GM18951 (cell line): ENCODE measurements around the gene ZFP62.
"Not testable (repeated sequence)": the region's sequence is repeated elsewhere in the genome, so short reads cannot be mapped to it uniquely, and the experiment has no call there.

Experiments
- POLR2A ChIP-seq: IDR thresholded peaks from 4 replicates; pipeline ENCODE4 v1.6.1; 2011; ENCODE audit warnings: mild to moderate bottlenecking; ENCODE audit not compliant: insufficient read length, insufficient read depth; ENCODE audit errors: extremely low read depth
- in situ Hi-C: fragments of 300-500 bp; cut with MboI; formaldehyde crosslinking; loops from one replicate; pipeline ENCODE4 v1.12.0; 2022; ENCODE audit warnings: low sequenced_read_pairs, mixed read lengths, inconsistent platforms; ENCODE audit not compliant: unreplicated experiment

The ZFP62 gene

GRCh38 chr5:180831139-180832093 is 29.7 kb downstream of the ZFP62 start:
- in situ Hi-C loops, result no loop called here
- peak; percentile 75 for TF ChIP-seq POLR2A

GRCh38 chr5:180830253-180831138 is 30.6 kb downstream of the ZFP62 start:
- no peak for TF ChIP-seq POLR2A
- in situ Hi-C loops, result no loop called here

GRCh38 chr5:180829726-180830125 is 31.4 kb downstream of the ZFP62 start:
- no peak for TF ChIP-seq POLR2A
- in situ Hi-C loops, result no loop called here

- in situ Hi-C loops, result not testable (repeated sequence)
These were observed 32.1 kb downstream of the ZFP62 start for GRCh38 chr5:180828756-180829531.

GRCh38 chr5:180827374-180827773 is 33.7 kb downstream of the ZFP62 start:
- in situ Hi-C loops, result not testable (repeated sequence)

GRCh38 chr5:180825768-180826525 is 35.1 kb downstream of the ZFP62 start:
- no peak for TF ChIP-seq POLR2A
- in situ Hi-C loops, result no loop called here

- in situ Hi-C loops, result no loop called here
- no peak for TF ChIP-seq POLR2A
These were observed 36.2 kb downstream of the ZFP62 start for GRCh38 chr5:180824630-180825476.

- TF ChIP-seq POLR2A, result no peak
- in situ Hi-C loops, result no loop called here
These were observed 37.0 kb downstream of the ZFP62 start for GRCh38 chr5:180823940-180824629.

GRCh38 chr5:180823346-180823745 is 37.7 kb downstream of the ZFP62 start:
- TF ChIP-seq POLR2A, result no peak
- in situ Hi-C loops, result no loop called here

GRCh38 chr5:180821538-180821937 is 39.5 kb downstream of the ZFP62 start:
- in situ Hi-C loops, result no loop called here
- no peak for TF ChIP-seq POLR2A

GRCh38 chr5:180820788-180821321 is 40.2 kb downstream of the ZFP62 start:
- in situ Hi-C loops, result no loop called here
- TF ChIP-seq POLR2A, result no peak
